Body of pancreas (tissue), 4 donors: ENCODE data around the gene KRTAP4-11.
"Not testable (repeated sequence)": the region's sequence is repeated elsewhere in the genome, so short reads cannot be mapped to it uniquely, and the experiment has no call there.

Source experiments
- CTCF ChIP-seq, 7 experiments: fragments of 450-650 bp in 4 of 7; fragments of 200-600 bp in 3 of 7; sonication (generic) in 3 of 7; IDR thresholded peaks; one replicate each; pipeline ENCODE4 v1.5.1; 2016 to 2019; ENCODE audit warnings: antibody characterized with exemption in 7 of 7
- POLR2A ChIP-seq, 3 donors: fragments of 450-650 bp; IDR thresholded peaks; one replicate each; pipeline ENCODE4 v1.6.1; 2016; ENCODE audit warnings: antibody characterized with exemption in 3 of 3, mild to moderate bottlenecking in 2 of 3

GRCh38 chr17:41083427-41083826 is 34.7 kb downstream of the KRTAP4-11 start:
- not testable (repeated sequence) for TF ChIP-seq CTCF, POLR2A (IDR thresholded peaks at IDR 0.05)
